Fibroblast of mammary gland (primary cell): Measurements from ENCODE around the gene TBC1D2B.
A peak's percentile ranks its signal among the peaks of the same experiment; 100 is the strongest.

Experiments used
- DNase-seq: peaks from one replicate; pipeline ENCODE4 v3.0.0-alpha.2; 2010; ENCODE audit warnings: low read depth
- H3K4me3 ChIP-seq: 2 replicates; pipeline ENCODE4 v1.5.1; 2011; ENCODE audit warnings: low read depth, mild to moderate bottlenecking, low read length, moderate library complexity; ENCODE audit not compliant: control insufficient read depth
- CTCF ChIP-seq: conservative IDR thresholded peaks from 2 replicates; pipeline ENCODE4 v1.5.1; 2011; ENCODE audit warnings: low read depth, low read length, inconsistent platforms; ENCODE audit not compliant: control insufficient read depth, insufficient read depth

TBC1D2B gene

DNA sequence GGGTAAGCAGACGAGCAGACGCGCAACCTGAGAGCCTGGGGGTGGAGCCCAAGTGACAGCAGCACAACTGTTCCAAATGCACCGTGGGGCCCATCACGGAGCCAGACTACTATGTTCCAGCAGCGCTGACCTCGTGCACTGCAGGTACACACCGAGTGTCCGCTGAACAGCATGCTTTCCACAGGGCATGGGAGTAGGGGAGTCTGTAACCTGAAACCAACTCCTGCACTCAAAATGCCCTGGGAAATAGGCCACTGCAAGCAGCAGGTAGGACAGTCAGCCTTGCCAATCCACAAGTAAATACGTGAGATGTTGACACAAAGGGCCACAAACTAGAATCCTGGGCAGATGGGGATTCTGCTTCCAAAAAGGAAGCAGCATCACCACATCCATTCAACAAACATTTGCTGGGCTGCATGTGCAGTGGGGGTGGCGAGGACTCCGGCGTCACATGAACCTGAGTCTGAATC, 73.9 kb downstream of the TBC1D2B start:
- no peak for TF ChIP-seq CTCF
- no peak for DNase-seq
- H3K4me3 ChIP-seq = no peak overlapping the region

DNA sequence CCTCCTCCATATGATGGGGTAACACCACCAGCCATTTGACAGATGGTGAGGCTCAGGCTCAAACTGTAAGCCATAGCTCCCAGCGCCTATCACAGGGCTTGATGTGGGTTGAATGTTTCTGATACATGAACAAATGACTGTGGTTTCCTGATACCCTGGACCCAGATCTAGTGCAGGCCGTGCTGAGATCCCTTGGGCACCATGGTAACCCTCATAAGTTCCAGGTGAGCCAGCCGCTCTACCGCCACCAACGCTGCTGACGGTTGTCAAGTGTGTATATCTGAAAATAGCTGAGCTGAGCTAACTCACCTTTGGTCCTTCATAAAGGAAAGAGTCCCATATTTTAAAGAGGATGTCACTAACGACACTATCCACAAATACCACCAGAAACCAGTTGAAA, 74.5 kb downstream of the TBC1D2B start:
- H3K4me3 ChIP-seq = no peak overlapping the region
- no peak for TF ChIP-seq CTCF
- no peak for DNase-seq

GRCh38 chr15:78001656-78002055, 75.9 kb downstream of the TBC1D2B start:
- no peak for TF ChIP-seq CTCF
- H3K4me3 ChIP-seq = no peak overlapping the region
- no peak for DNase-seq

GRCh38 chr15:78000927-78001249, 76.6 kb downstream of the TBC1D2B start:
- no peak overlapping the region for H3K4me3 ChIP-seq
- TF ChIP-seq CTCF = no peak
- DNase-seq = no peak

DNA sequence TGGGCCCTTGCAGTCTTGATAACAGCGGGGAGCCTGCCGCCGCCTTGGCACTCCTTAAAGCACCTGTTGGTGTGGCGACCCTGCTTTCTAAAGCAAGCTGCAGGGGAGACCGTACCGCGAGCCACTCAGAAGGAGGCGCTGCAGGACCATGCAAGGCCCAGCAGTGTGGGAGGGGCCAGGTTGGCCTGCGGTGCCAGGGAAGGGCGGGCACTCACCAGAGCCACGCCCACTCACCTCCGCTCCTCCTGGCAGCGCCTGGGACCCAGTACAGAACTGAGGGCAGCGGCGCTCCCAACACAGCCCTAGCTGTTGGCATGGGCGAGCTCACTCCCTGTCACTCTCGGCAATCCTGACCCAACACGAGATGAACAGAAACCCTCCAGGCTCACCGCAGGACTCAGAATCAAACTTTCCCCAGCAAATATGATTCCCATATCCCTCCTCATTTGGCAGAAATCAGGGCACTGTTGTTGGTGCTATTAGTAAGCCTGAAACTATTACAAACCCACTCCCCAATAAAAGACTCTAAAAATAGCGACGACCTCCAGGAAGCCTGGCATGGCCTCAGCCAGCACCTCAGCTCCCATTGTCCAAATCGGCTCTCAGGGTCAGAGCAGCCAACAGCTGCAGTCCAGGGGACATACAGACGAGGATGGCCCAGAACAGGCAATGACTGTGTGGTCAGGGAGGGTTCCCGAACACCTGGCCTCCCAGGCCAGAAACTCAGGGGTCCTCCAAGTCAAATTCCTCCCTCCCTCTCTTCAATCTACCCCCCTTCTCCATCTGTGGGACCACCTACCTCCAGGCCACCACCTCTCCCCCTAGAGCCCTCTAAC, 77.2 kb downstream of the TBC1D2B start:
- H3K4me3 ChIP-seq = no peak overlapping the region
- TF ChIP-seq CTCF = peak; percentile 43
- DNase-seq = peak; percentile 58

GRCh38 chr15:77999486-77999885, 78.0 kb downstream of the TBC1D2B start:
- no peak for TF ChIP-seq CTCF
- no peak overlapping the region for H3K4me3 ChIP-seq
- no peak for DNase-seq
